CD14-positive monocyte (primary cell): ENCODE data around the gene PTCHD1. TPM values are rescaled to one million over a fixed set of nuclear protein-coding genes. Genes with fewer than 3 reads are reported as not detected.

Experiments used
- DNase-seq, 3 donors: peaks; one replicate each; pipeline ENCODE4 v3.0.0-alpha.2; 2011 to 2022
- H2AFZ ChIP-seq: 2 replicates; pipeline ENCODE4 v1.6.0; 2012; ENCODE audit warnings: mild to moderate bottlenecking, low read depth, low read length, inconsistent platforms; ENCODE audit not compliant: insufficient read depth, poor library complexity, severe bottlenecking
- H3K27ac ChIP-seq, 2 donors: 1 replicate in 1 of 2; 2 replicates in 1 of 2; pipeline ENCODE4 v1.5.1; 2012 to 2013; ENCODE audit warnings: low read length in 2 of 2, control low read depth in 1 of 2, inconsistent platforms in 1 of 2, low read depth in 1 of 2, mild to moderate bottlenecking in 1 of 2
- H3K27me3 ChIP-seq, 2 donors: one replicate each; pipeline versions ENCODE4 v1.6.0 to v1.6.1; 2011 to 2013; ENCODE audit warnings: low read length in 2 of 2; ENCODE audit not compliant: control insufficient read depth in 2 of 2, insufficient read depth in 2 of 2
- H3K36me3 ChIP-seq, 2 donors: replicated peaks in 1 of 2; 1 replicate in 1 of 2; 2 replicates in 1 of 2; pipeline versions ENCODE4 v1.5.1 to v1.6.1; 2012 to 2013; ENCODE audit warnings: low read length in 2 of 2, control low read depth in 1 of 2, inconsistent platforms in 1 of 2, mild to moderate bottlenecking in 1 of 2; ENCODE audit not compliant: insufficient read depth in 2 of 2, control insufficient read depth in 1 of 2
- H3K4me1 ChIP-seq, 2 donors: 1 replicate in 1 of 2; 2 replicates in 1 of 2; pipeline versions ENCODE4 v1.5.1 to v1.6.1; 2012 to 2013; ENCODE audit warnings: low read length in 2 of 2, control low read depth in 1 of 2, inconsistent platforms in 1 of 2, mild to moderate bottlenecking in 1 of 2, moderate library complexity in 1 of 2; ENCODE audit not compliant: insufficient read depth in 2 of 2, control insufficient read depth in 1 of 2
- H3K4me2 ChIP-seq: replicated peaks from 2 replicates; pipeline ENCODE3; 2012; ENCODE audit warnings: low read length, moderate library complexity, mild to moderate bottlenecking; ENCODE audit not compliant: poor library complexity, severe bottlenecking; ENCODE audit errors: extremely low read depth
- H3K4me3 ChIP-seq, 3 experiments: fragments of 200-600 bp in 1 of 3; sonication (generic) in 1 of 3; replicated peaks in 1 of 3; 1 replicate in 2 of 3; 2 replicates in 1 of 3; pipeline ENCODE4 v1.5.1; 2011 to 2013; ENCODE audit warnings: low read length in 3 of 3, mild to moderate bottlenecking in 3 of 3, control low read depth in 2 of 3, low read depth in 2 of 3, inconsistent platforms in 1 of 3, moderate library complexity in 1 of 3
- H3K79me2 ChIP-seq: 2 replicates; pipeline ENCODE4 v1.6.0; 2012; ENCODE audit warnings: mild to moderate bottlenecking, control low read depth, inconsistent platforms, low read length, moderate library complexity; ENCODE audit not compliant: insufficient read depth
- H3K9ac ChIP-seq: 2 replicates; pipeline ENCODE4 v1.6.0; 2017; ENCODE audit warnings: low read length, mild to moderate bottlenecking; ENCODE audit not compliant: insufficient read depth, poor library complexity, severe bottlenecking
- H3K9me3 ChIP-seq, 2 donors: replicated peaks in 1 of 2; 1 replicate in 1 of 2; 2 replicates in 1 of 2; pipeline versions ENCODE4 v1.5.1 to v1.6.1; 2012 to 2013; ENCODE audit warnings: low read length in 2 of 2, control low read depth in 1 of 2; ENCODE audit not compliant: control insufficient read depth in 1 of 2, insufficient read depth in 1 of 2
- H4K20me1 ChIP-seq: 2 replicates; pipeline ENCODE4 v1.6.0; 2012; ENCODE audit warnings: mild to moderate bottlenecking, low read length, control low read depth, moderate library complexity; ENCODE audit not compliant: insufficient read depth
- H3K27ac Mint-ChIP-seq, 7 donors: one replicate each; pipeline ENCODE4 v1.8.0; 2020; ENCODE audit warnings: mild to moderate bottlenecking in 7 of 7, mixed read lengths in 7 of 7, moderate library complexity in 6 of 7, inconsistent platforms in 2 of 7
- H3K27me3 Mint-ChIP-seq, 3 donors: one replicate each; pipeline ENCODE4 v1.8.0; 2021 to 2022; ENCODE audit warnings: low read depth in 3 of 3, mild to moderate bottlenecking in 3 of 3, mixed read lengths in 3 of 3, moderate library complexity in 3 of 3, inconsistent platforms in 1 of 3
- H3K36me3 Mint-ChIP-seq, 2 donors: one replicate each; pipeline ENCODE4 v1.8.0; 2020; ENCODE audit warnings: mixed read lengths in 2 of 2, inconsistent platforms in 1 of 2, mild to moderate bottlenecking in 1 of 2
- H3K4me1 Mint-ChIP-seq: one replicate; pipeline ENCODE4 v1.8.0; 2020; ENCODE audit warnings: mild to moderate bottlenecking, mixed read lengths
- H3K4me3 Mint-ChIP-seq, 2 donors: one replicate each; pipeline ENCODE4 v1.8.0; 2020; ENCODE audit warnings: mild to moderate bottlenecking in 2 of 2, mixed read lengths in 2 of 2, moderate library complexity in 1 of 2
- H3K9me3 Mint-ChIP-seq, 7 donors: one replicate each; pipeline ENCODE4 v1.8.0; 2020 to 2022; ENCODE audit warnings: mixed read lengths in 7 of 7, mild to moderate bottlenecking in 6 of 7, moderate library complexity in 6 of 7, inconsistent platforms in 2 of 7
- WGBS: methylation state at CpG from one replicate; pipeline ENCODE4 v1.1.5; 2013; ENCODE audit warnings: missing lambda C conversion rate; ENCODE audit not compliant: insufficient coverage; 5-methylcytosine and 5-hydroxymethylcytosine counted together
- intact Hi-C, 2 donors: fragments of 100-400 bp; cut with micrococcal nuclease; formaldehyde crosslinking; loops; one replicate each; pipeline versions ENCODE4 v1.15.0 to v1.15.1; 2023
- polyA plus RNA-seq, 3 donors: library from polyadenylated mRNA; depleted of rRNA in 1 of 3; unstranded in 2 of 3; stranded (reverse) in 1 of 3; fragments of 300-500 nt in 2 of 3; fragments of >200 nt in 1 of 3; fragmentation: Illumina TruSeq in 2 of 3; gene quantifications; 1 replicate in 2 of 3; 2 replicates in 1 of 3; pipeline ENCODE4 v1.2.3, GENCODE V29; 2012 to 2021
- TF ChIP-seq, protein P1 (sequence below): fragments of 200-600 bp; IDR thresholded peaks from one replicate; pipeline ENCODE4 v1.8.0; 2022; ENCODE audit warnings: antibody characterized with exemption, mild to moderate bottlenecking

PTCHD1 gene
- polyA plus RNA-seq, 3 donors, result not detected

DNA sequence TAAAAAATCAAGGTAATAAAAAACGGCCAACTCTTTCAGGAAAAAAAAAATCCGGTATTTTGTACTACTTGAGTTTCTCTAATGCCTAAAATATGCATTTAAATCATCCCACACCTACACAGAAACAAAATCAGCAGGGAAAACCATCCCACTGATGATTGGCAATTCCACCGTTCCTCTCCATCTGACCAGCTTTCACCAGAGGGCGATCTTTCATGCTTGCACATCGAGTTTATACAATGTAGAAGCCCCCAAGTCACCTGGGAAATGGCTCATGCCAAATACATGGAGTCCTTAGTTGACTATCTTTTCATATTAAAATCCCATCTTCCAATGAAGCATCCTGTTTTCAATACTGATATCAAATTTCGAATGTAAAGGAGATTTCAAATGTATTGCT is 69.2 kb downstream of the PTCHD1 start:
- Histone ChIP-seq H3K9me3 (no peaks in the 10 kb centered on the region), H3K9ac (no peak overlapping the region), H3K4me1 (no peaks in the 10 kb centered on the region), H3K4me3 (no peak overlapping the region), H3K4me2 (no peak overlapping the region), H3K27ac (no peak overlapping the region), H3K79me2 (no peaks in the 10 kb centered on the region), H2AFZ (no peak overlapping the region), H3K36me3 (no peaks in the 10 kb centered on the region), H3K27me3 (no peaks in the 10 kb centered on the region), H4K20me1 (no peaks in the 10 kb centered on the region)
- H3K36me3 Mint-ChIP-seq, result no peaks in the 10 kb centered on the region
- H3K9me3 Mint-ChIP-seq, result peaks cover 0 to 2% (median 0%) of the 10 kb centered on the region in 7 donors
- DNase-seq, result no peak
- WGBS, result no CpG with 5 or more reads among the region's 6 CpGs
- H3K27ac Mint-ChIP-seq, result no peak overlapping the region
- peaks cover 0 to 5% (median 3%) of the 10 kb centered on the region in 3 donors for H3K27me3 Mint-ChIP-seq
- intact Hi-C loops, result no loop called here
- H3K4me1 Mint-ChIP-seq, result no peaks in the 10 kb centered on the region
- TF ChIP-seq, protein P1, sequence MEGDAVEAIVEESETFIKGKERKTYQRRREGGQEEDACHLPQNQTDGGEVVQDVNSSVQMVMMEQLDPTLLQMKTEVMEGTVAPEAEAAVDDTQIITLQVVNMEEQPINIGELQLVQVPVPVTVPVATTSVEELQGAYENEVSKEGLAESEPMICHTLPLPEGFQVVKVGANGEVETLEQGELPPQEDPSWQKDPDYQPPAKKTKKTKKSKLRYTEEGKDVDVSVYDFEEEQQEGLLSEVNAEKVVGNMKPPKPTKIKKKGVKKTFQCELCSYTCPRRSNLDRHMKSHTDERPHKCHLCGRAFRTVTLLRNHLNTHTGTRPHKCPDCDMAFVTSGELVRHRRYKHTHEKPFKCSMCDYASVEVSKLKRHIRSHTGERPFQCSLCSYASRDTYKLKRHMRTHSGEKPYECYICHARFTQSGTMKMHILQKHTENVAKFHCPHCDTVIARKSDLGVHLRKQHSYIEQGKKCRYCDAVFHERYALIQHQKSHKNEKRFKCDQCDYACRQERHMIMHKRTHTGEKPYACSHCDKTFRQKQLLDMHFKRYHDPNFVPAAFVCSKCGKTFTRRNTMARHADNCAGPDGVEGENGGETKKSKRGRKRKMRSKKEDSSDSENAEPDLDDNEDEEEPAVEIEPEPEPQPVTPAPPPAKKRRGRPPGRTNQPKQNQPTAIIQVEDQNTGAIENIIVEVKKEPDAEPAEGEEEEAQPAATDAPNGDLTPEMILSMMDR, result no peak
- no peak overlapping the region for H3K4me3 Mint-ChIP-seq

DNA sequence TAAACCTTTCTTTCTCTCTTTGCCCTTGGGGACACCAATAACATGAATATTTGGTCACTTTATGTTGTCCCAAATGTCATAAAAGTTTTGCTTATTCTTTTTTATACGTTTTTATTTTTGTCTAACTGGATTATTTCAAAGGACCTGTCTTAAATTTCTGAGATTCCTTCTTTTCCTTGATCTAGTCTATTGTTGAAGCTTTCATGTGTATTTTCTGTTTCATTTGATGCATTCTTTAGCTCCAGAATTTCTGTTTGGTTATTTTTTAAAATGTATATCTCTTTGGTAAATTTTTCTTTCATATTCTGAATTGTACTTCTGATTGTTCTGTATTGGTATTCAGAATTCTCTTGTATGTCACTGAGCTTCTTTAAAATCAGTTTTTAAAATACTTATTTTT is 88.3 kb downstream of the PTCHD1 start:
- Histone ChIP-seq H3K27me3 (no peaks in the 10 kb centered on the region), H3K9ac (no peak overlapping the region), H3K27ac (no peak overlapping the region), H4K20me1 (no peaks in the 10 kb centered on the region), H3K79me2 (no peaks in the 10 kb centered on the region), H3K9me3 (peaks cover 0 to 7% of the 10 kb centered on the region in 2 donors), H3K4me2 (no peak overlapping the region), H3K4me1 (no peaks in the 10 kb centered on the region), H3K36me3 (no peaks in the 10 kb centered on the region), H2AFZ (no peak overlapping the region), H3K4me3 (no peak overlapping the region)
- no peak for DNase-seq
- WGBS, result no CpG with 5 or more reads among the region's 1 CpG
- Mint-ChIP-seq H3K4me1 (no peaks in the 10 kb centered on the region), H3K36me3 (no peaks in the 10 kb centered on the region), H3K9me3 (peaks cover 5 to 31% (median 12%) of the 10 kb centered on the region in 7 donors), H3K4me3 (no peak overlapping the region), H3K27ac (no peak overlapping the region), H3K27me3 (no peaks in the 10 kb centered on the region)
- intact Hi-C loops, result no loop called here
- TF ChIP-seq, protein P1, result no peak
